GM12865 (cell line): ENCODE measurements around the gene ZNF844.
A peak's percentile ranks its signal among the peaks of the same experiment; 100 is the strongest.
"Not testable (repeated sequence)": the region's sequence is repeated elsewhere in the genome, so short reads cannot be mapped to it uniquely, and the experiment has no call there.

Experiments
- DNase-seq: peaks from one replicate; pipeline ENCODE4 v3.0.0; 2010; ENCODE audit warnings: low read depth
- H3K4me3 ChIP-seq: 2 replicates; pipeline ENCODE4 v1.5.1; 2011; ENCODE audit warnings: mild to moderate bottlenecking, low read depth, low read length, control low read depth
- CTCF ChIP-seq: IDR thresholded peaks from 2 replicates; pipeline ENCODE4 v1.5.1; 2011; ENCODE audit warnings: low read length, control low read depth, low read depth, inconsistent platforms; ENCODE audit not compliant: insufficient read depth; ENCODE audit errors: missing control alignments

ZNF844 gene

GRCh38 chr19:12077375-12077774, 12.8 kb downstream of the ZNF844 start:
- no peak for DNase-seq
- no peak for TF ChIP-seq CTCF
- no peak overlapping the region for H3K4me3 ChIP-seq

GRCh38 chr19:12083336-12083735, 18.8 kb downstream of the ZNF844 start:
- H3K4me3 ChIP-seq, DNase-seq: not testable (repeated sequence)

GRCh38 chr19:12085074-12085818, 20.7 kb downstream of the ZNF844 start:
- H3K4me3 ChIP-seq = no peak overlapping the region
- no peak for TF ChIP-seq CTCF
- no peak for DNase-seq

- H3K4me3 ChIP-seq = no peak overlapping the region
- DNase-seq = peak; percentile 81
- peak; percentile 65 for TF ChIP-seq CTCF
Observed at GRCh38 chr19:12090807-12091206, 26.3 kb downstream of the ZNF844 start.

GRCh38 chr19:12092065-12092867, 27.7 kb downstream of the ZNF844 start:
- DNase-seq = peak; percentile 89
- no peak for TF ChIP-seq CTCF
- peak overlapping the region; percentile 90 for H3K4me3 ChIP-seq

GRCh38 chr19:12092956-12093355, 28.4 kb downstream of the ZNF844 start:
- peak overlapping the region; percentile 90 for H3K4me3 ChIP-seq
- TF ChIP-seq CTCF = no peak
- DNase-seq = no peak

- peak; percentile 47 for DNase-seq
- no peak overlapping the region for H3K4me3 ChIP-seq
- no peak for TF ChIP-seq CTCF
Observed at GRCh38 chr19:12093777-12094176, 29.2 kb downstream of the ZNF844 start.
